GM21619 (cell line): ENCODE measurements around the gene TTC28.

Experiments
- ATAC-seq: cut with Tn5 transposase; IDR thresholded peaks from one replicate; pipeline ENCODE4 v1.9.1; 2021; ENCODE audit not compliant: unreplicated experiment

The TTC28 gene

GRCh38 chr22:28414913-28415312 lies 264.7 kb downstream of the TTC28 start:
- no peak for ATAC-seq

DNA sequence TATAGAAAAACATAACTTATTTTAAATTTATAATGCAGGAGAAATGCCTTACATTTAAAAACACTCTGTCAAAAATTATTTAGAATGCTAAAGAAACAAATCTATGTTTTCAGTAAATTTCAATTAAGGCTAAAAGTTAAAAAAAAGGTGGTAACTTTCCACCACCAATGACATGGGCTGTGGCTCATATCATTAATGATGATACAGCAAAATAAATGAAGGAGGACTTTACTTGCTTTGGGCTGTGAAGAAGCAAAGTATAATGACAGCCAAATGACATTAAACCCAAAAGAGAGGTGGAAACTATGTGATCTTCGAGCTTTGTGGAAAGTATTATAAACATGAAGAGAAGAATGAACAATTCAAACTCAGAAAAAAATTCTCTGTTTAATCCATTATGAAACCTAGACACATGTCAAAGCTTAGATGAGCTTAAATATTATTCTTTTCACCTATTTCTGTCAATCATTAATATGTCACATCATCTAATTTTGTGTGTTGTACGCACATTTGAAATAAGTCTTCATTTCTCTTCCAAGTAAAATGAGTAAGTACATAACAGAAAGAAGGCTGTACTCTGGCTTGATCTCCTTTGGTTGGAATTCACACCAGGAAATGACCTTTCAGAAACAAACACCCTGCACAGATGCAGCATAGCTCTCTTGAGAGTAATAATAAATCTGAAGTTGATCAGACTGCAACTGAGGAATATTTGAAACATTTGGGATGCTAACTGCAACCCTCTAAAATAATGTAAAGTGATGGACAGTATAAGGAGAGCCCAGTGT lies 265.8 kb downstream of the TTC28 start:
- ATAC-seq = no peak

DNA sequence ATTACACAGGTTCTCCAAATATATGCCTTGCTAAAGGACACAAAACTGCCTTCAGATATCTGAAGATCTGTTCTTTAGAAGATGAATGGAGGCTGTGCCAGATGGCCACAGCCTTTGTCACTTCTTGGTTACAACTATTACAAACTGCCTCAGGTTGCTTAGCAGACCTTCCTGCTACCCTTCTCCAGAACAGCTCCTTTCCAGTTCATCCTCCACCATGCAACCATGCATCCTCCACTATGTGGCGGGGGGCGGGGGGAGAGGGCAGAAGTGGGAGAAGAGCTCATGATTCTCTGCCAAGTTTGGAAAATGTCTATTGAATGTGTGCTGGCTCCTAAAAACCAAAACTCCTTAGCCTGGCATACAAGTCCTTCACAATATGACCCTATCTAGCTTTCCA lies 267.5 kb downstream of the TTC28 start:
- no peak for ATAC-seq

GRCh38 chr22:28411125-28411524 lies 268.5 kb downstream of the TTC28 start:
- ATAC-seq = no peak

- no peak for ATAC-seq
Measured at GRCh38 chr22:28410050-28410816, 269.4 kb downstream of the TTC28 start.

GRCh38 chr22:28408709-28409108 lies 270.9 kb downstream of the TTC28 start:
- ATAC-seq = no peak

- no peak for ATAC-seq
Measured at GRCh38 chr22:28407645-28408044, 272.0 kb downstream of the TTC28 start.

GRCh38 chr22:28406246-28406645 lies 273.4 kb downstream of the TTC28 start:
- ATAC-seq = no peak

DNA sequence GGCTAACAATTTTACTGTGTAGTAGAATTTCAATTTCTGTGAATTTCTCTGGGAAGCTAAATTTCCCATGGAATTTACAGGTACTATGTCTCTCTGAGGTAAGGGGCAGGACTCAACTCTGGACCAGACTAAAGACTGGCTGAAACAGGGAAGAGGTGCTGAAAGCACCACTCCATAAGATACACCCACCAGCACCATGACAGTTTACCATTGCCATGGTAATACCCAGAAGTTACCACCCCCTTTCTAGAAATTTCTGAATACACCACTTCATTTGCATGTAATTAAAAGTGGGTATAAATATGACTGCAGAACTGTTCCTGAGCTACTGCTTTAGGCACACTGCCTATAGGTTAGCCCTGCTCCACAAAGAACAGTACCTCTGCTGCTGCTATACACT lies 274.1 kb downstream of the TTC28 start:
- no peak for ATAC-seq

- ATAC-seq = no peak
Measured at GRCh38 chr22:28402539-28402938, 277.1 kb downstream of the TTC28 start.

GRCh38 chr22:28402060-28402459 lies 277.6 kb downstream of the TTC28 start:
- no peak for ATAC-seq

GRCh38 chr22:28398981-28399380 lies 280.7 kb downstream of the TTC28 start:
- no peak for ATAC-seq

- no peak for ATAC-seq
Measured at GRCh38 chr22:28398355-28398754, 281.3 kb downstream of the TTC28 start.

GRCh38 chr22:28397306-28397705 lies 282.3 kb downstream of the TTC28 start:
- ATAC-seq = no peak

DNA sequence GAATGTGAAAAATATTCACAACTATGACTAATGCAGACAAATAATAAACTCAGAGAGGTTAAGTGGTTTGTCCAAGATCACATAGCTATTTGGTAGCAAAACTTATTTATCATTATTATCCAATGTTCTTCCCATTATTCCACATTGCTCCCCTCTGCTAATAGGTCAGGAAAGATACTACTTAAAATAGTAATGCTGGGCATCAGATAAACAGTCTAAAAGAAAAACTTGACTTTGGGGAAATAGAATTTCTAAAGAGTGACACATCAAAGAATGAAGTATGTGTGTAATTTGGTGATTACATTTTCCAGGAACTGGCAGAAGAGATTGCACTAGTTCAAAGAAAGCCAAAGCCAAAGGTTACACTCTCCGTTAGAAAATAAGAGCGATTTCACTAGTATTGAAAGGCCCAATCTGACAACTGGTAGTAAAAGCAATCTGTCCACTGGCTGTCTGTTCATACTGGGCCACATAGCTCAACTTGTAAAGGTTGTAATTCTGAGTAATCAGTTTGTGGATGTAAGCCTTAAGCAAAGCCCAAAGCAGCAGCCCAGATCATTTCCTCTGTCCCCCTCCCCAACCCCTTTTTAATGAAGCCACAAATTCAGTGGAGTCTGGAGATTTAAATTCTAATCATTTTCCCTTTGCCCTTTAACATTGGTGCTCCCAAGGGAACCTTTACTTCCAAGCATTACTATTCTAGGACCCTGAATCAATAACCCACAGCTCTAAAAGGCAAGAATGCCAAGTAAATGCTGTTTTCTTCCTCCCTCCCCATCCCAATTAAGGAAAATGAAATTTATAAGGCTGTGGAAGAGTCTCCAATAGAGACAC lies 283.5 kb downstream of the TTC28 start:
- ATAC-seq = no peak

DNA sequence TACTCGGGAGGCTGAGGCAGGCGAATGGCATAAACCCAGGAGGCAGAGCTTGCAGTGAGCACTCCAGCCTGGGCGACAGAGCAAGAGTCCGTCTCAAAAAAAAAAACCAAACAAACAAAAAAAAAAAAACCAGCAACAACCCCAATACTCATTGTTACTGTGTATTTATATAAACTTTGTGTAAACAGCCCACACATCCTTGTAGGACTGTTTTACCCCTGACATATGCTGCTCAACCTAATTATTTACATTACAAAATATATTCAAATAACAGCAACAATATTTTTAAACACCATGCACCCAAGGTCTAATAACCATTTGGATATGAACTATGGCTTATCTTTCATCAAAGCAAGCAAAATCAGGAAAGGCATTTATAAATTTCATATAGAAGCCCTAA lies 284.1 kb downstream of the TTC28 start:
- ATAC-seq = no peak

DNA sequence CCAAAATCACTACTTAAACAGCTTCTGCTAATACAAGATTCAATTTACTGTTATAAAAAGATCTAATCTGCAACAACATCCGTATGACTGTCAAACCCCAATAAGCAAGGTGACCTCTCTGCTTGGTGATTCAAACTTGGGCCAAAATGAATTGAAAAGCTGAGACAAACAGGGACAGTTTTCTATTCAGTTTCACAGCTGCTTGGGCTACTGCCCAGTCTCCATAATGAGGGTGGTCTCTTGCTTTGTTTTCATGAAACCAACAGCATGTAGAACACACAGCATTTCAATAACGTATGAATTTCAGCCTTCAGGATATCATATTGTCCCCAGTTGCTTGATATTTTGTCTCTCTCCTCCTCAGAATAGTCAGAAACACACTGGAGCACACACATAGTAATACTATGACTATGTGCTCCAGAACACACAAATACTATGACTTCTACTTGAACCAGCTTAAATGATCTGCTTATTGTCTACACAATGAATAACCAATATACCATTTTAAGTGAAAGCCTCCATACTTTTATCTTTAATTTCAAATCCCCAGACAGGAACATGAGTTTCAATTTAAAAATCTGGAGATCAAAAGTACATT lies 285.0 kb downstream of the TTC28 start:
- ATAC-seq = no peak

GRCh38 chr22:28381429-28382167 lies 298.0 kb downstream of the TTC28 start:
- ATAC-seq = no peak

DNA sequence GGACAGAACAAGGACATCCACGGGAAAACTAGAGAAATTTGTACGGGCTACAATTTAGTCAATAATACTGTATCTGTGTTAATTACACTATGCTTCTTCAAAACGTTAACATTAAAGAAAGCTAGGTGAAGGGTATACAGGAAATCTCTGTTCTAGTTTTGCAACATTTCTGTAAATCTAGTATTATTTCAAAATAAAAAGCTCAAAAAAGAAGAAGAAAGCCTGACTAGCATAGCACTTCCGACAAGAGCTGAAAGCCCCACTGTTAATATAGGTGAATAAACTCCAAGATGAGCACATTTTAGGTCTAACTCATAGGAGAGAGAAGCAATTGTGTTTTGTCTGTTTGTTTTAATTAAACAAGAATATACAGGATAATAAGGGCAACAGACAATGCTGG lies 299.7 kb downstream of the TTC28 start:
- no peak for ATAC-seq

GRCh38 chr22:28379075-28379779 lies 300.4 kb downstream of the TTC28 start:
- no peak for ATAC-seq
